Activated CD8-positive, alpha-beta memory T cell treated with anti-CD3 and anti-CD28 coated beads, Interleukin-2, amount 10 ng/mL, durations not matched to agents 7 days and 5 days (primary cell): ENCODE results near the gene NDUFB1. TPM values are rescaled to one million over a fixed set of nuclear protein-coding genes. Genes with fewer than 3 reads are reported as not detected.
A peak's percentile ranks its signal among the peaks of the same experiment; 100 is the strongest.

ENCODE experiments used
- ATAC-seq: fragments of 150-1000 bp; cut with Tn5 transposase; one replicate; pipeline ENCODE4 v1.10.0; 2021; ENCODE audit warnings: moderate library complexity
- CTCF ChIA-PET: fragments of 350-600 bp; sonication (Branson Sonifier 250); formaldehyde crosslinking; loops from one replicate; lab custom pipeline; 2021; ENCODE audit warnings: antibody characterized with exemption; lab: Charles Lee
- DNase-seq: peaks from one replicate; pipeline ENCODE4 v3.0.0-alpha.2; 2020
- H3K27ac Mint-ChIP-seq: one replicate; pipeline ENCODE4 v1.8.0; 2021; ENCODE audit warnings: mild to moderate bottlenecking, mixed read lengths
- H3K27me3 Mint-ChIP-seq: one replicate; pipeline ENCODE4 v1.8.0; 2021; ENCODE audit warnings: mixed read lengths
- H3K36me3 Mint-ChIP-seq: one replicate; pipeline ENCODE4 v1.8.0; 2021; ENCODE audit warnings: mild to moderate bottlenecking, mixed read lengths
- H3K4me1 Mint-ChIP-seq: one replicate; pipeline ENCODE4 v1.8.0; 2021; ENCODE audit warnings: mixed read lengths
- H3K4me3 Mint-ChIP-seq: one replicate; pipeline ENCODE4 v1.8.0; 2021; ENCODE audit warnings: mild to moderate bottlenecking, moderate library complexity, mixed read lengths
- H3K9me3 Mint-ChIP-seq: one replicate; pipeline ENCODE4 v1.8.0; 2022; ENCODE audit warnings: low read depth, mixed read lengths
- total RNA-seq, 2 experiments: library from RNA; stranded (reverse); gene quantifications; one replicate each; pipeline ENCODE4 v1.2.3, GENCODE V29; 2021

The NDUFB1 gene
- 100 to 1,000 TPM; 109 to 115 TPM for total RNA-seq

DNA sequence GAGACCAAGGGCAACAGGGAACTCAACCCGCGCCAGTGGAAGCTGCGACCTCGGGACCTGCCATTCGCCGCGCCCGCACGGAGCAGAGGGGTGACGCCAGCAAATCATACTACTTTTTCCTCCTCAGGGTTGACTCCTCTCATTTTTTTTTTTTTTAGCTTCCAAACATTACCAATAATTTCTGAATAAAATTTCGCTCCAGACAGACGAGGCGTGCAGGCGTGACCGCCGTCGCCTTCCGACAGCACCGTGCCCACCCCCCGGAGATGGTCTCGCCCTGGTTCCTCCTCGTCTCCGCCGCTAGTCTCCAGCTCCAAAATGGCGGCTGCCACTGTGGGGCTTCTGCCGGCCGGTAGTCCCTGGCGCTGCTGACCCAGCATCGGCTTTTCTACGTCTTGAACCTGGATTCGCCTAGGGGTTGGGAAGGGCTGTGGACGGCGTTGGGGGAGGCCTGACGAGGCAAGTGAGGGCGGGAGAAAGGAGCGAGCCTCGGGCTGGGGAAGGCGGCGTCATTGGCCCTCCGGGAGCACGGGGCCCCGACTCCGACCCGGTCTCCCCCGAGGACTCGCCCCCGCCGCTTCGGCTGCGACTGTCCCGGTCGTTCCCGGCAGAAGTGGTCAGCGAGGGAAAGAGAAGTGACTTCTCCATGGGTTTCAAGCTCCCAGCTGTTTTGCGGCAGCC lies at the start of gene NDUFB1, which contains the start of gene CPSF2:
Gene NDUFB1, minus strand, starts transcription at position 37 of the 681 bp plus-strand sequence. CDS start 4,069 bp downstream, outside the sequence.
Gene CPSF2, plus strand, starts transcription at position 300 of the 681 bp plus-strand sequence. CDS start 9,016 bp downstream, outside the sequence.
- CTCF ChIA-PET = interaction anchor here (0.6 to 8.8 kb wide), 7 partner anchors 9 to 569 kb away, joined by 3 to 145 read pairs (median 4); partner anchors contain the start of genes ATXN3, TC2N and TRIP11
- Mint-ChIP-seq H3K4me1 (peaks cover 52% of the 10 kb centered on the region), H3K36me3 (peaks cover 37% of the 10 kb centered on the region), H3K27me3 (no peaks in the 10 kb centered on the region), H3K4me3 (peak within 1 kb of the TSS; percentile 97), H3K9me3 (no peaks in the 10 kb centered on the region), H3K27ac (peak within 1 kb of the TSS; percentile 100)
- DNase-seq (peak; percentile 88), ATAC-seq (peak; percentile 93)

- no peak overlapping the region for H3K4me3 Mint-ChIP-seq
- peaks cover 3% of the 10 kb centered on the region for H3K9me3 Mint-ChIP-seq
- ATAC-seq (no peak), DNase-seq (no peak)
- CTCF ChIA-PET = no interaction called here
- H3K27me3 Mint-ChIP-seq = no peaks in the 10 kb centered on the region
- H3K36me3 Mint-ChIP-seq = peaks cover 63% of the 10 kb centered on the region
- H3K27ac Mint-ChIP-seq = no peak overlapping the region
- H3K4me1 Mint-ChIP-seq = no peaks in the 10 kb centered on the region
Measured at GRCh38 chr14:92164958-92165357, 43.5 kb upstream of the NDUFB1 start.

DNA sequence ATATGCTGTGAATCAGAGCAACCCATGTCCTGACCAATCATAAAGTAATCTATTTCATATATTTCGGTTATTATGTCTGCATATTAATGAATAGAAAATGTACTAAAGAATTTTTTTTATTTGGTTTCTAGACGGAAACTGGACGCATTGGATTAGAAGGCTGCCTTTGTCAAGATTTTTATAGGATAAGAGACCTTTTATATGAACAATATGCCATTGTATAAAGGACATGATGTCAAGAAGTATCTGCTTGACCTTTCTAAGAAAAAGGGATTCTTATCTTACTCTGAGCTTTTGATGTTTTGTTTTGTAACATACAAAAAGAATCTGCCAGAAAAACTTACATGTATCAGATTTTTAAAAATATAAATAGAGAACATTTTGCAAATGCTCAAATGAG lies 40.0 kb upstream of the NDUFB1 start:
- H3K4me1 Mint-ChIP-seq = peaks cover 9% of the 10 kb centered on the region
- H3K27me3 Mint-ChIP-seq = no peaks in the 10 kb centered on the region
- peaks cover 69% of the 10 kb centered on the region for H3K36me3 Mint-ChIP-seq
- CTCF ChIA-PET = no interaction called here
- DNase-seq (no peak), ATAC-seq (no peak)
- H3K4me3 Mint-ChIP-seq = no peak overlapping the region
- no peak overlapping the region for H3K27ac Mint-ChIP-seq
- peaks cover 3% of the 10 kb centered on the region for H3K9me3 Mint-ChIP-seq

DNA sequence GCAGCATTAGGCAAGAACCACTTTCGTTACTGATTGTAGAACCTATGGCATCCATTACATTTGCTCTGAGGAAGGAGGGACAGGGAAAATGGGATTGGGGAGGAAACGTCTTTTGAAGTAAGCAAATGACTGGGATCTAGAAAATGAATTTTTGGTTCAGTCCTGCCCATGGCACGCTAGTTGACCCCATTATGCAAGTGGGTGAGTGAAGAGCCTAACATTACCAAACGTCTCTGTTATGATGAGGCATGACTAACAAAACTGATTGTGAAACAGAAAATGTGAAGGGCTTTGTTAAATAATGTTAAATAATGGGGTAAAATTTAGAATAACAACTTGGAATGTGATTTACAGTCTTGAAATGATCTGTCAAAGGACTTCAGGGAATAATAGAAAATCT lies 39.1 kb upstream of the NDUFB1 start:
- no peaks in the 10 kb centered on the region for H3K27me3 Mint-ChIP-seq
- CTCF ChIA-PET = no interaction called here
- H3K27ac Mint-ChIP-seq = no peak overlapping the region
- no peak overlapping the region for H3K4me3 Mint-ChIP-seq
- H3K36me3 Mint-ChIP-seq = peaks cover 71% of the 10 kb centered on the region
- ATAC-seq (no peak), DNase-seq (no peak)
- H3K9me3 Mint-ChIP-seq = peaks cover 3% of the 10 kb centered on the region
- H3K4me1 Mint-ChIP-seq = peaks cover 9% of the 10 kb centered on the region

DNA sequence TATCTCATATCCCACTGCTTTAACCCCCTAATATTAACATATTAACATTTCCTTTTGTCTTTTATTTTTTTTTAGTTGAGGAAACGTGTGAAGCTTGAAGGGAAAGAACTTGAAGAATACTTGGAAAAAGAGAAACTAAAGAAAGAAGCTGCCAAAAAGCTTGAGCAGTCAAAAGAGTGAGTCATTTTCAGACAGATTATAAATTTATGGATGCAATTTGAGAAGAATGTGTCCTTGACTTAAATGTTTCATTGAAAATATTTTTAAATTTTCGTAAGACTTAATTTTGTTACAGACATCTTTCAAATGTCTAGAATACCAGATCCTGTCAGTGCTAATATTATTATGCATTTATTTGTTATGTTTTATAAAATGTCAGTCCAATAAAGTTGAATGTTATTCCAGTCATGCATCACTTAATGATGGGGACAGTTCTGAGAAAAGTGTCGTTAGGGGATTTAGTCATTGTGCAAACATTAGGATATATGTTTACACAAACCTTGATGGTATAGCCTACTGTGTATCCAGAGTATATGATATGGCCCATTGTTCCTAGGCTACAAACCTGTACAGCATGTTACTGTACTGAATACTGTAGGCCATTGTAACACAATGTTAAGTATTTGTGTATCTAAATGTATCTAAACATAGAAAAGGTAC lies 32.9 kb upstream of the NDUFB1 start:
- Mint-ChIP-seq H3K27me3 (no peaks in the 10 kb centered on the region), H3K9me3 (no peaks in the 10 kb centered on the region), H3K4me3 (no peak overlapping the region), H3K36me3 (peaks cover 39% of the 10 kb centered on the region), H3K4me1 (peaks cover 12% of the 10 kb centered on the region), H3K27ac (no peak overlapping the region)
- ATAC-seq = no peak
- no peak for DNase-seq
- CTCF ChIA-PET = interaction anchor here (0.9 to 1.0 kb wide), 2 partner anchors 21 to 33 kb away, joined by 3 to 4 read pairs; partner anchors contain the start of genes CPSF2 and NDUFB1

DNA sequence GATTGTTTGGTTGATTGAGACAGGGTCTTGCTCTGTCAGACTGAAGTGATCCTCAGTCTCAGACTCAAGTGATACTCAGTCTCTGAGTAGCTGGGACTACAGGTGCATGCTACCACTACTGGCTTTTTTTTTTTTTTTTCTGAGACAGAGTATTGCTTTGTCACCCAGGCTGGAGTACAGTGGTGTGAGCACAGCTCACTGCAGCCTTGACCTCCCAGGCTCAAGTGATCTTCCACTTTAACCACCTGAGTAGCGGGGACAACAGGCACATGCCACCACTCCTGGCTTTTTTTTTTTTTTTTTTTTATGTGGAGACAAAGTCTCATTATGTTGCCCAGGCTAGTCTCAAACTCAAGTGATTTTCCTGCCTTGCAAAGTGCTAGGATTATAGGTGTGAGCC lies 32.1 kb upstream of the NDUFB1 start:
- Mint-ChIP-seq H3K27me3 (no peaks in the 10 kb centered on the region), H3K4me1 (peaks cover 12% of the 10 kb centered on the region), H3K36me3 (peaks cover 39% of the 10 kb centered on the region), H3K4me3 (no peak overlapping the region), H3K9me3 (no peaks in the 10 kb centered on the region), H3K27ac (no peak overlapping the region)
- no peak for ATAC-seq
- no peak for DNase-seq
- CTCF ChIA-PET = interaction anchor here (0.9 kb wide), 1 partner anchor 32 kb away, joined by 3 read pairs; the partner anchor contains the start of genes CPSF2 and NDUFB1

DNA sequence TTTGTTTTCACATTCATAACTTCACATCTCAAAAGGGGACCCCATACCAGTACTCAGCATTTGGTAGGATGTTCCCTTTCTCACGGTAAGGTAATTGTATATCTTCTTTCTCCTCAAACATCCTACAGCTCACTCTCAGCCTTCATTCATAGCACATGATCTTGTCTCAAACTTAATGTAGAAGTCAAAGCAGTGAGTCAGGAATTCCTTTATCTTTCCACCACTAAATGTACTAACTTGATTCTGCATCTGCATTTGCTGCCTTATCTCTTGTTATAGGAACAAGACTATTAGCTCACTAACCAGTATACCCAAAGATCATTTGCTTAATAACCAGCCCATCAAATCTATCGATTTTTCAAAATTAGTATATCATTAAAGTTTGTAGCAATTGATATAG lies 23.2 kb upstream of the NDUFB1 start:
- CTCF ChIA-PET = no interaction called here
- no peak for DNase-seq
- ATAC-seq = no peak
- Mint-ChIP-seq H3K27ac (no peak overlapping the region), H3K9me3 (no peaks in the 10 kb centered on the region), H3K4me3 (no peak overlapping the region), H3K36me3 (peaks cover 54% of the 10 kb centered on the region), H3K4me1 (peaks cover 2% of the 10 kb centered on the region), H3K27me3 (no peaks in the 10 kb centered on the region)

GRCh38 chr14:92143962-92144361 lies 22.5 kb upstream of the NDUFB1 start:
- H3K36me3 Mint-ChIP-seq = peaks cover 50% of the 10 kb centered on the region

GRCh38 chr14:92143309-92143708 lies 21.8 kb upstream of the NDUFB1 start:
- no peak overlapping the region for H3K27ac Mint-ChIP-seq
- no peaks in the 10 kb centered on the region for H3K9me3 Mint-ChIP-seq
- H3K4me1 Mint-ChIP-seq = peaks cover under 1% of the 10 kb centered on the region
- H3K4me3 Mint-ChIP-seq = no peak overlapping the region
- CTCF ChIA-PET = no interaction called here
- H3K36me3 Mint-ChIP-seq = peaks cover 51% of the 10 kb centered on the region
- H3K27me3 Mint-ChIP-seq = no peaks in the 10 kb centered on the region
- no peak for DNase-seq
- no peak for ATAC-seq

More at GRCh38 chr14:92143962-92144361, 22.5 kb upstream of the NDUFB1 start:
- Mint-ChIP-seq H3K4me3 (no peak overlapping the region), H3K27me3 (no peaks in the 10 kb centered on the region), H3K27ac (no peak overlapping the region), H3K9me3 (no peaks in the 10 kb centered on the region), H3K4me1 (peaks cover 2% of the 10 kb centered on the region)
- no peak for ATAC-seq
- no peak for DNase-seq
- CTCF ChIA-PET = no interaction called here

DNA sequence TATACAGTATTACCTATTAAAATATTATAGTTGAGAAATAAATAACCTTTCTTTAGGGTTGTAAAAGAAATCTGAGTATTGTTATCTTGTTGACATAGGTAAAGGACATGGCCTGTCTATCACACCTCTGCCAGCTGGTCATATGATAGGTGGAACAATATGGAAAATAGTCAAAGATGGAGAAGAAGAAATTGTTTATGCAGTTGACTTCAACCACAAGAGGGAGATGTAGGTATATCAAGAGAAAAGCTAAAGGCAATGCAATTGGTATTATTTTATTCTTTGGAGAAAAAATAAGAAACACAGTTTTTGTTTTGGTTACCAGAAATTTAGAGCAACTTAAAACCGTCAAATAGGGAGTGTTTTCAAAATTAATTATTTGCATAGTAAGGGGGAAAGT lies 13.8 kb upstream of the NDUFB1 start:
- Mint-ChIP-seq H3K27ac (no peak overlapping the region), H3K36me3 (peaks cover 36% of the 10 kb centered on the region)

GRCh38 chr14:92134456-92134855 lies 12.9 kb upstream of the NDUFB1 start:
- Mint-ChIP-seq H3K27ac (no peak overlapping the region), H3K4me3 (no peak overlapping the region), H3K9me3 (no peaks in the 10 kb centered on the region), H3K27me3 (no peaks in the 10 kb centered on the region), H3K36me3 (peaks cover 36% of the 10 kb centered on the region), H3K4me1 (no peaks in the 10 kb centered on the region)
- ATAC-seq (no peak), DNase-seq (no peak)
- CTCF ChIA-PET = interaction anchor here (1.0 to 2.2 kb wide), 4 partner anchors 11 to 556 kb away, joined by 3 to 12 read pairs (median 5); partner anchors contain the start of gene CPSF2

More for the DNA sequence above, 13.8 kb upstream of the NDUFB1 start:
- CTCF ChIA-PET = interaction anchor here (1.0 to 2.2 kb wide), 8 partner anchors 9 to 555 kb away, joined by 3 to 12 read pairs (median 4); partner anchors contain the start of genes ATXN3 and CPSF2
- ATAC-seq (no peak), DNase-seq (no peak)
- H3K4me3 Mint-ChIP-seq = no peak overlapping the region
- no peaks in the 10 kb centered on the region for H3K4me1 Mint-ChIP-seq
- H3K27me3 Mint-ChIP-seq = no peaks in the 10 kb centered on the region
- no peaks in the 10 kb centered on the region for H3K9me3 Mint-ChIP-seq

DNA sequence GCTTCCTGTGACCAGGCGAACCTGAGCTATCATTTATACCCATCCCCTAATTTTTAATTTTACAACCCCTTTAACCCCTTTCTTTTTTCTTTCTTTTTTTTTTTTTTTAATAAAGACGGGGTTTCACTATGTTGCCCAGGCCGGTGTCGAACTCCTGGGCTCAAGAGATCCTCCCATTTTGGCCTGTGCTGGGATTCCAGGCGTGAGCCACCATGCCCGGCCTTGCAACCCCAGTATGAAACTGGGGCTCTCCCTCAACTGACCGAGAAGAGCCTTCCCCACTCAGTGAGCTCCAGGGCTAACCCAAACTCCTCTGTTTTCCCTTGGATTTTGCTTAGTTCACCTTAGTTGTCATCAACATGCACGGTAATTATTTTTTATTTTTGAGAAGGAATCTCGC lies 1.3 kb upstream of the NDUFB1 start:
- peak overlapping the region; percentile 97 for H3K4me3 Mint-ChIP-seq

GRCh38 chr14:92122351-92122677 lies 808 bp upstream of the NDUFB1 start:
- CTCF ChIA-PET = interaction anchor here (0.8 to 8.8 kb wide), 5 partner anchors 13 to 255 kb away, joined by 3 to 145 read pairs (median 3); partner anchors contain the start of genes ATXN3, TC2N and TRIP11
- no peaks in the 10 kb centered on the region for H3K27me3 Mint-ChIP-seq
- ATAC-seq = peak; percentile 6
- H3K4me1 Mint-ChIP-seq = peaks cover 56% of the 10 kb centered on the region
- no peaks in the 10 kb centered on the region for H3K9me3 Mint-ChIP-seq
- H3K27ac Mint-ChIP-seq = peak overlapping the region; percentile 100
- H3K4me3 Mint-ChIP-seq = peak overlapping the region; percentile 97
- H3K36me3 Mint-ChIP-seq = peaks cover 41% of the 10 kb centered on the region
- DNase-seq = no peak

More for the DNA sequence above, 1.3 kb upstream of the NDUFB1 start:
- CTCF ChIA-PET = interaction anchor here (3.1 to 8.8 kb wide), 2 partner anchors 13 to 15 kb away, joined by 12 to 145 read pairs; partner anchors contain the start of gene ATXN3
- peak overlapping the region; percentile 100 for H3K27ac Mint-ChIP-seq
- no peaks in the 10 kb centered on the region for H3K9me3 Mint-ChIP-seq
- peaks cover 42% of the 10 kb centered on the region for H3K36me3 Mint-ChIP-seq
- H3K4me1 Mint-ChIP-seq = peaks cover 61% of the 10 kb centered on the region
- ATAC-seq (no peak), DNase-seq (no peak)
- H3K27me3 Mint-ChIP-seq = no peaks in the 10 kb centered on the region
